IMR-90 (cell line): ENCODE data around the gene SPTLC2.

Experiments used
- BHLHE40 ChIP-seq: fragments of 150-350 bp; IDR thresholded peaks from 2 replicates; pipeline ENCODE4 v1.6.1; 2016; ENCODE audit warnings: mild to moderate bottlenecking, low read depth, low read length
- CEBPB ChIP-seq: IDR thresholded peaks from 2 replicates; pipeline ENCODE4 v1.6.1; 2012; ENCODE audit warnings: low read depth, low read length, improper control_type of control experiment
- CHD1 ChIP-seq: IDR thresholded peaks from 2 replicates; pipeline ENCODE4 v1.6.1; 2012; ENCODE audit warnings: low read depth, low read length, improper control_type of control experiment
- FOS ChIP-seq: fragments of 150-350 bp; IDR thresholded peaks from 2 replicates; pipeline ENCODE4 v1.6.1; 2016; ENCODE audit warnings: low read depth, low read length
- MAFK ChIP-seq: IDR thresholded peaks from 2 replicates; pipeline ENCODE4 v1.6.1; 2012; ENCODE audit warnings: low read depth, low read length, improper control_type of control experiment
- MAZ ChIP-seq: IDR thresholded peaks from 2 replicates; pipeline ENCODE4 v1.6.1; 2012; ENCODE audit warnings: low read depth, mild to moderate bottlenecking, low read length, improper control_type of control experiment, moderate library complexity, borderline replicate concordance
- MXI1 ChIP-seq: IDR thresholded peaks from 2 replicates; pipeline ENCODE4 v1.6.1; 2012; ENCODE audit warnings: low read depth, mild to moderate bottlenecking, low read length, moderate library complexity, borderline replicate concordance
- POLR2A ChIP-seq: IDR thresholded peaks from 2 replicates; pipeline ENCODE4 v1.6.1; 2012; ENCODE audit warnings: mild to moderate bottlenecking, low read depth, low read length
- RAD21 ChIP-seq: IDR thresholded peaks from 2 replicates; pipeline ENCODE4 v1.6.1; 2012; ENCODE audit warnings: low read length, improper control_type of control experiment
- RFX5 ChIP-seq: IDR thresholded peaks from 2 replicates; pipeline ENCODE4 v1.8.0; 2012; ENCODE audit warnings: low read depth, mild to moderate bottlenecking, low read length, moderate library complexity
- SMC3 ChIP-seq: fragments of 150-350 bp; IDR thresholded peaks from 2 replicates; pipeline ENCODE4 v1.6.1; 2016; ENCODE audit warnings: low read depth, mild to moderate bottlenecking, antibody characterized with exemption, low read length, moderate library complexity
- TF ChIP-seq, protein P1 (sequence below): conservative IDR thresholded peaks from 2 replicates; pipeline ENCODE4 v1.5.1; 2012; ENCODE audit warnings: mild to moderate bottlenecking, low read depth, low read length, improper control_type of control experiment
- TF ChIP-seq, protein P2 (sequence below): fragments of 150-350 bp; IDR thresholded peaks from 2 replicates; pipeline ENCODE4 v1.6.1; 2016; ENCODE audit warnings: low read depth, mild to moderate bottlenecking, low read length, moderate library complexity, borderline replicate concordance
- TF ChIP-seq, protein P3 (sequence below): fragments of 150-350 bp; IDR thresholded peaks from 2 replicates; pipeline ENCODE4 v1.6.1; 2017; ENCODE audit warnings: mild to moderate bottlenecking, antibody characterized with exemption, low read length, low read depth

DNA sequence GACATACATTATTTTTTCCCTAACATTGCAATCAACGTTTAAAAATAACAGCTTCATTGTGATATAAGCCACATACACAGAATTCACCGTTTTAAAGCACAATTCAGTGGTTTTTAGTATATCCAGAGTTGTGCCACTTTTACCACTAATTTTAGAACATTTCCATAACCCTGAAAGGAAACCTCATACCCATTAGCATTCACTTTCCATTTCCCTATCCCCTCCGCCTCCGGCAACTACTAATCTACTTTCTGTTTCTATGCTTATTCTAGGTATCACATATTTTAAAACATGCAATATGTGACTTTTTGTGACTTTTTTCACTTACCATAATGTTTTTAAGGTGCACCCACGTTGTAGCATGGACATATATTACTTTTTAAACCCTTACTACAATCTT is 62.2 kb downstream of the SPTLC2 start:
- TF ChIP-seq, protein P1, sequence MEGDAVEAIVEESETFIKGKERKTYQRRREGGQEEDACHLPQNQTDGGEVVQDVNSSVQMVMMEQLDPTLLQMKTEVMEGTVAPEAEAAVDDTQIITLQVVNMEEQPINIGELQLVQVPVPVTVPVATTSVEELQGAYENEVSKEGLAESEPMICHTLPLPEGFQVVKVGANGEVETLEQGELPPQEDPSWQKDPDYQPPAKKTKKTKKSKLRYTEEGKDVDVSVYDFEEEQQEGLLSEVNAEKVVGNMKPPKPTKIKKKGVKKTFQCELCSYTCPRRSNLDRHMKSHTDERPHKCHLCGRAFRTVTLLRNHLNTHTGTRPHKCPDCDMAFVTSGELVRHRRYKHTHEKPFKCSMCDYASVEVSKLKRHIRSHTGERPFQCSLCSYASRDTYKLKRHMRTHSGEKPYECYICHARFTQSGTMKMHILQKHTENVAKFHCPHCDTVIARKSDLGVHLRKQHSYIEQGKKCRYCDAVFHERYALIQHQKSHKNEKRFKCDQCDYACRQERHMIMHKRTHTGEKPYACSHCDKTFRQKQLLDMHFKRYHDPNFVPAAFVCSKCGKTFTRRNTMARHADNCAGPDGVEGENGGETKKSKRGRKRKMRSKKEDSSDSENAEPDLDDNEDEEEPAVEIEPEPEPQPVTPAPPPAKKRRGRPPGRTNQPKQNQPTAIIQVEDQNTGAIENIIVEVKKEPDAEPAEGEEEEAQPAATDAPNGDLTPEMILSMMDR: no peak
- TF ChIP-seq FOS (no peak), POLR2A (no peak), CEBPB (no peak), RAD21 (no peak), MAFK (no peak), MXI1 (no peak), BHLHE40 (no peak), SMC3 (no peak), RFX5 (no peak), MAZ (no peak), CHD1 (no peak)
- TF ChIP-seq, protein P2, sequence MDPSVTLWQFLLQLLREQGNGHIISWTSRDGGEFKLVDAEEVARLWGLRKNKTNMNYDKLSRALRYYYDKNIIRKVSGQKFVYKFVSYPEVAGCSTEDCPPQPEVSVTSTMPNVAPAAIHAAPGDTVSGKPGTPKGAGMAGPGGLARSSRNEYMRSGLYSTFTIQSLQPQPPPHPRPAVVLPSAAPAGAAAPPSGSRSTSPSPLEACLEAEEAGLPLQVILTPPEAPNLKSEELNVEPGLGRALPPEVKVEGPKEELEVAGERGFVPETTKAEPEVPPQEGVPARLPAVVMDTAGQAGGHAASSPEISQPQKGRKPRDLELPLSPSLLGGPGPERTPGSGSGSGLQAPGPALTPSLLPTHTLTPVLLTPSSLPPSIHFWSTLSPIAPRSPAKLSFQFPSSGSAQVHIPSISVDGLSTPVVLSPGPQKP: no peak
- TF ChIP-seq, protein P3, sequence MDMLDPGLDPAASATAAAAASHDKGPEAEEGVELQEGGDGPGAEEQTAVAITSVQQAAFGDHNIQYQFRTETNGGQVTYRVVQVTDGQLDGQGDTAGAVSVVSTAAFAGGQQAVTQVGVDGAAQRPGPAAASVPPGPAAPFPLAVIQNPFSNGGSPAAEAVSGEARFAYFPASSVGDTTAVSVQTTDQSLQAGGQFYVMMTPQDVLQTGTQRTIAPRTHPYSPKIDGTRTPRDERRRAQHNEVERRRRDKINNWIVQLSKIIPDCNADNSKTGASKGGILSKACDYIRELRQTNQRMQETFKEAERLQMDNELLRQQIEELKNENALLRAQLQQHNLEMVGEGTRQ: no peak
